Activated naive CD4-positive, alpha-beta T cell treated with anti-CD3 and anti-CD28 coated beads, Interleukin-2, amount 50 U/mL, for 24 hours (primary cell): ENCODE results near the gene ACADM.
"Not testable (repeated sequence)": the region's sequence is repeated elsewhere in the genome, so short reads cannot be mapped to it uniquely, and the experiment has no call there.

Source experiments
- H3K27ac Mint-ChIP-seq: one replicate; pipeline ENCODE4 v1.8.0; 2021; ENCODE audit warnings: mild to moderate bottlenecking, mixed read lengths
- H3K27me3 Mint-ChIP-seq: one replicate; pipeline ENCODE4 v1.8.0; 2021; ENCODE audit warnings: mixed read lengths
- H3K36me3 Mint-ChIP-seq: one replicate; pipeline ENCODE4 v1.8.0; 2021; ENCODE audit warnings: mixed read lengths
- H3K4me1 Mint-ChIP-seq: one replicate; pipeline ENCODE4 v1.8.0; 2021; ENCODE audit warnings: mixed read lengths
- H3K4me3 Mint-ChIP-seq: one replicate; pipeline ENCODE4 v1.8.0; 2021; ENCODE audit warnings: mild to moderate bottlenecking, mixed read lengths
- H3K9me3 Mint-ChIP-seq: one replicate; pipeline ENCODE4 v1.8.0; 2021; ENCODE audit warnings: mixed read lengths

The ACADM gene

DNA sequence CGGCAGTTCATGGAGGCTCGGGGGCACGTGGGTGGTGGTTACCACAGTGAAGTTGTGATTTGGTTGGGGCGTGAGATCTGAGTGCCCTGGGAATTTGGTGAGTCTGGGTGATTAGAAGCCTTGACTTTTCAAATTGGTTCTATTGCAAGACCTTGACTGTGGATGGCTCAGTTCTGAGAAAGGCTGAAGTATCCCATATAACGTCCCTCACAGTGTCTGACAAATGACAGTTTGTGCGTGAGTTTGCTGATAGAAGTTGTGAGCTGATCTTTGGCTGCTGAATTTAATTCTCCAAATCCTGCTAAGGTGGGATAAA, 72.7 kb downstream of the ACADM start:
- Mint-ChIP-seq H3K36me3 (peaks cover 24% of the 10 kb centered on the region), H3K9me3 (no peaks in the 10 kb centered on the region), H3K4me1 (peaks cover 15% of the 10 kb centered on the region), H3K27ac (no peak overlapping the region), H3K27me3 (no peaks in the 10 kb centered on the region), H3K4me3 (no peak overlapping the region)

- peaks cover 20% of the 10 kb centered on the region for H3K36me3 Mint-ChIP-seq
- H3K4me1 Mint-ChIP-seq, result peaks cover 10% of the 10 kb centered on the region
- H3K27ac Mint-ChIP-seq, result no peak overlapping the region
- H3K9me3 Mint-ChIP-seq, result no peaks in the 10 kb centered on the region
- H3K27me3 Mint-ChIP-seq, result no peaks in the 10 kb centered on the region
- H3K4me3 Mint-ChIP-seq, result no peak overlapping the region
These were observed 73.2 kb downstream of the ACADM start for GRCh38 chr1:75797606-75798216.

DNA sequence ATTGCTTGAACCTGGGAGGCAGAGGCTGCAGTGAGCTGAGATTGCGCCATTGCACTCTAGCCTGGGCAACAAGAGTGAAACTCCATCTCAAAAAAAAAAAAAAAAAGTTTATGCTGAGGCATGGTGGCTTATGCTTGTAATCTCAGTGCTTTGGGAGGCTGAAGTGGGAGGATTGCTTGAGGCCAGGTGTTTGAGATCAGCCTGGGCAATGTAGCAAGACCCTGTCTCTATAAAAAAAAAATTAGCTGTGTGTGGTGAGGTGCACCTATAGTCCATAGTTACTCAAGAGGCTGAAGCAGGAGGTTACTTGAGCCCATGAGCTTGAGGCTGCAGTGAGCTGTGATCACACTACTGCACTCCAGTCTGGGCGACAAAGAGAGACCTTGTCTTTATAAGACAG, 77.0 kb downstream of the ACADM start:
- not testable (repeated sequence) for H3K36me3 Mint-ChIP-seq, H3K27me3 Mint-ChIP-seq, H3K4me1 Mint-ChIP-seq, H3K27ac Mint-ChIP-seq, H3K4me3 Mint-ChIP-seq, H3K9me3 Mint-ChIP-seq

DNA sequence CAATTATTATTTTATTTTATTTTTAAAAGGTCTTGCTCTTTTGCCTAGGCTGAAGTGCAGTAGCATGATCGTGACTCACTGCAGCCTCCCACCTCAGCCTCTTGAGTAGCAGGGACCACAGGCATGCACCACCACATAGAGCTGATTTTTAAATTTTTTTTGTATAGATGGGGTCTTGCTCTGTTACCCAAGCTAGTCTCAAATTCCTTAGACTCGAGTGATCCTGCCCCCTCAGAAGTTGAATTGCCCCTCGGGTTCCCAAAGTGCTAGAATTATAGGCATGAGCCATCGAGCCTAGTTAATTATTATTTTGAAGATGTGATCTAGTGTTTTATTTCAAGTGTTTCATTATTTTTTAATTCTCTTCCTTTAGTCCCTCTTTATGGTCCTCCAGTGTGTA, 84.4 kb downstream of the ACADM start:
- H3K27me3 Mint-ChIP-seq, result no peaks in the 10 kb centered on the region
- no peak overlapping the region for H3K27ac Mint-ChIP-seq
- no peaks in the 10 kb centered on the region for H3K9me3 Mint-ChIP-seq
- H3K4me3 Mint-ChIP-seq, result no peak overlapping the region
- no peaks in the 10 kb centered on the region for H3K4me1 Mint-ChIP-seq
- H3K36me3 Mint-ChIP-seq, result no peaks in the 10 kb centered on the region

GRCh38 chr1:75810113-75810512, 85.6 kb downstream of the ACADM start:
- H3K4me3 Mint-ChIP-seq, H3K27ac Mint-ChIP-seq, H3K36me3 Mint-ChIP-seq, H3K4me1 Mint-ChIP-seq, H3K27me3 Mint-ChIP-seq, H3K9me3 Mint-ChIP-seq: not testable (repeated sequence)

GRCh38 chr1:75811211-75811981, 86.9 kb downstream of the ACADM start:
- H3K4me3 Mint-ChIP-seq, result no peak overlapping the region
- no peak overlapping the region for H3K27ac Mint-ChIP-seq
- no peaks in the 10 kb centered on the region for H3K9me3 Mint-ChIP-seq
- peaks cover 2% of the 10 kb centered on the region for H3K36me3 Mint-ChIP-seq
- no peaks in the 10 kb centered on the region for H3K27me3 Mint-ChIP-seq
- no peaks in the 10 kb centered on the region for H3K4me1 Mint-ChIP-seq

GRCh38 chr1:75812065-75812464, 87.6 kb downstream of the ACADM start:
- Mint-ChIP-seq H3K27me3 (no peaks in the 10 kb centered on the region), H3K4me3 (no peak overlapping the region), H3K36me3 (peaks cover 2% of the 10 kb centered on the region), H3K4me1 (no peaks in the 10 kb centered on the region), H3K27ac (no peak overlapping the region), H3K9me3 (no peaks in the 10 kb centered on the region)
